SK-N-SH treated with all-trans-retinoic acid at 6 μM for 48 hours (cell line): ENCODE measurements around the gene DDX39B.

Experiments used
- ATAC-seq: fragments of 200-7000 bp; cut with Tn5 transposase; 3 replicates; pipeline ENCODE4 v1.9.1; 2020; ENCODE audit warnings: mild to moderate bottlenecking, moderate library complexity
- ARNTL ChIP-seq: fragments of 450-650 bp; formaldehyde crosslinking; IDR thresholded peaks from 2 replicates; pipeline ENCODE4 v1.5.0; 2020; ENCODE audit warnings: low read depth, mild to moderate bottlenecking, moderate library complexity, borderline replicate concordance
- BACH2 ChIP-seq: fragments of 250-450 bp; sonication (Bioruptor Pico); IDR thresholded peaks from 2 replicates; pipeline ENCODE4 v1.9.0; 2021; ENCODE audit warnings: mild to moderate bottlenecking, borderline replicate concordance
- CREB5 ChIP-seq: fragments of 250-450 bp; sonication (Bioruptor Pico); IDR thresholded peaks from 2 replicates; pipeline ENCODE4 v1.5.1; 2020; ENCODE audit warnings: low read depth, mild to moderate bottlenecking, moderate library complexity
- CSDC2 ChIP-seq: fragments of 250-450 bp; sonication (Bioruptor Pico); IDR thresholded peaks from 2 replicates; pipeline ENCODE4 v1.5.0; 2020; ENCODE audit warnings: mild to moderate bottlenecking, moderate library complexity
- CSRNP3 ChIP-seq: fragments of 250-450 bp; sonication (Bioruptor Pico); IDR thresholded peaks from 2 replicates; pipeline ENCODE4 v1.5.1; 2021; ENCODE audit warnings: mild to moderate bottlenecking, moderate library complexity
- GLIS3 ChIP-seq: fragments of 250-450 bp; sonication (Bioruptor Pico); IDR thresholded peaks from 2 replicates; pipeline ENCODE4 v1.5.0; 2020; ENCODE audit warnings: mild to moderate bottlenecking, moderate library complexity
- ISL1 ChIP-seq: fragments of 250-450 bp; sonication (Bioruptor Pico); IDR thresholded peaks from 2 replicates; pipeline ENCODE4 v2.1.2; 2022; ENCODE audit warnings: mild to moderate bottlenecking, moderate library complexity
- OSR1 ChIP-seq: fragments of 250-450 bp; sonication (Bioruptor Pico); IDR thresholded peaks from 2 replicates; pipeline ENCODE4 v1.8.0; 2022; ENCODE audit warnings: moderate library complexity, mild to moderate bottlenecking, inconsistent platforms
- PATZ1 ChIP-seq: fragments of 250-450 bp; sonication (Bioruptor Pico); IDR thresholded peaks from 2 replicates; pipeline ENCODE4 v1.8.0; 2020; ENCODE audit warnings: mild to moderate bottlenecking, moderate library complexity, borderline replicate concordance
- POU6F1 ChIP-seq: fragments of 250-450 bp; sonication (Bioruptor Pico); IDR thresholded peaks from 2 replicates; pipeline ENCODE4 v1.8.0; 2021; ENCODE audit warnings: low read depth, mild to moderate bottlenecking, moderate library complexity, borderline replicate concordance
- PPARA ChIP-seq: fragments of 250-450 bp; sonication (Bioruptor Pico); IDR thresholded peaks from 2 replicates; pipeline ENCODE4 v1.5.0; 2020; ENCODE audit warnings: mild to moderate bottlenecking, borderline replicate concordance
- RARB ChIP-seq: fragments of 250-450 bp; sonication (Bioruptor Pico); IDR thresholded peaks from 2 replicates; pipeline ENCODE4 v1.8.0; 2021; ENCODE audit warnings: mild to moderate bottlenecking, moderate library complexity
- TCF4 ChIP-seq: fragments of 250-450 bp; sonication (Bioruptor Pico); IDR thresholded peaks from 2 replicates; pipeline ENCODE4 v1.8.0; 2021; ENCODE audit warnings: mild to moderate bottlenecking, moderate library complexity, borderline replicate concordance
- TSHZ2 ChIP-seq: fragments of 250-450 bp; sonication (Bioruptor Pico); IDR thresholded peaks from 2 replicates; pipeline ENCODE4 v1.5.0; 2020; ENCODE audit warnings: mild to moderate bottlenecking, moderate library complexity
- ZC3H10 ChIP-seq: fragments of 250-450 bp; sonication (Bioruptor Pico); IDR thresholded peaks from 2 replicates; pipeline ENCODE4 v1.5.1; 2021; ENCODE audit warnings: mild to moderate bottlenecking, moderate library complexity
- ZFP3 ChIP-seq: fragments of 250-450 bp; sonication (Bioruptor Pico); IDR thresholded peaks from 2 replicates; pipeline ENCODE4 v1.5.0; 2020; ENCODE audit warnings: mild to moderate bottlenecking, moderate library complexity
- ZFP30 ChIP-seq: fragments of 450-650 bp; formaldehyde crosslinking; IDR thresholded peaks from 2 replicates; pipeline ENCODE4 v1.5.0; 2022; ENCODE audit warnings: mild to moderate bottlenecking, moderate library complexity
- ZNF8 ChIP-seq: fragments of 450-650 bp; formaldehyde crosslinking; IDR thresholded peaks from 2 replicates; pipeline ENCODE4 v1.5.0; 2020; ENCODE audit warnings: mild to moderate bottlenecking, moderate library complexity

The DDX39B gene

GRCh38 chr6:31525553-31525931 lies 16.3 kb downstream of the DDX39B start:
- ATAC-seq: no peak

GRCh38 chr6:31521835-31522234 lies 20.0 kb downstream of the DDX39B start:
- TF ChIP-seq TSHZ2 (CRISPR knock-in tag) (no peak), ZNF8 (CRISPR knock-in tag) (peak; percentile 79)
- no peak for ATAC-seq

More at GRCh38 chr6:31525553-31525931, 16.3 kb downstream of the DDX39B start:
- TF ChIP-seq CSRNP3 (no peak), ZFP3 (CRISPR knock-in tag) (no peak), PPARA (no peak), TCF4 (no peak), ARNTL (CRISPR knock-in tag) (no peak), ISL1 (CRISPR knock-in tag) (no peak), PATZ1 (CRISPR knock-in tag) (no peak), POU6F1 (CRISPR knock-in tag) (no peak), ZNF8 (CRISPR knock-in tag) (no peak), GLIS3 (CRISPR knock-in tag) (no peak), CREB5 (CRISPR knock-in tag) (no peak), ZC3H10 (CRISPR knock-in tag) (no peak), ZFP30 (CRISPR knock-in tag) (no peak), RARB (CRISPR knock-in tag) (no peak), CSDC2 (CRISPR knock-in tag) (no peak), TSHZ2 (CRISPR knock-in tag) (no peak), BACH2 (CRISPR knock-in tag) (no peak)

GRCh38 chr6:31513456-31514165 lies 28.2 kb downstream of the DDX39B start:
- peak; percentile 32; the same call in 2 of the 3 replicates for ATAC-seq
- TF ChIP-seq OSR1 (CRISPR knock-in tag): no peak
- no peak for TF ChIP-seq CSDC2 (CRISPR knock-in tag)
